HG03571 (cell line): ENCODE results near the gene PBX1.

Experiments used
- ATAC-seq: cut with Tn5 transposase; IDR thresholded peaks from one replicate; pipeline ENCODE4 v1.9.1; 2021; ENCODE audit not compliant: unreplicated experiment

The PBX1 gene

DNA sequence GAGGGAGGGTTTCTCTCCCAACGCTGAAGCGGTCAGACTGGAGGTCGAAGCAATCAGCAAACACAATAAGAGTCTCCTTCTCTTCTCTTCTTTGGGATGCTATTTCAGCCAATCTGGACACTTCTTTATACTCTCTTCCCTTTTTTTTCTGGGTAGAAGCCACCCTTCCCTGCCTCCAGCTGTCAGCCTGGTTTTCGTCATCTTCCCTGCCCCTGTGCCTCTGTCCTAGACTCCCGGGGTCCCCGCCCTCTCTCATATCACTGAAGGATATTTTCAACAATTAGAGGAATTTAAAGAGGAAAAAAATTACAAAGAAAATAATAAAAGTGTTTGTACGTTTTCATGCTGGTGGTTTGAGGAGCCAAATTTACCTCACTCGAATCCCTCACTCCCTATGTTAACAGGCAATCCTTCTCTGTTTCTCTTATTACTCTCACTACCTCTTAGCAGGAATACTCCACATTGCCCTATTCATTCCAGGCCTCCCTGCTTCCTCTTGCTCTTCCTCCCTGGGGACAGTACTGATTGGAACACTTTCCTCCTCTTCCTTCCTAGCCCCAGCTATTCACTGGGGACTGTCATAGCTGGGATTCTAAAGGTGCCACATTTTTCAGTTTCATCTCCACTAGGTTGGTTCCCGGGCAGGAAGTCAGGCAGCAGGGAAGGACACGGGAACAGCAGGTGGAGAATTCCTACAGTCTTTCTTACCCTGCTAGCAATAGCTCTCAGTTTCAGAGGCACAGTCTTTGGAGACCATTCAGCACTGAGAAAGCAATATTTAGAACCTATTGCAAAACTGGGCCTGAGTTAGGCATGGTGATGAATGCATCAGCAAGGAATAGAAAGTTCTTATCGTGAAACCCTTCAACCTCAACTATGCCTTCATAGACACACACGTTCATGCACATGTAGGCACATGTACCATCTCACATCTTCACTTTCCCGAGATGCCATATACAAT lies 288.0 kb downstream of the PBX1 start:
- ATAC-seq = no peak

DNA sequence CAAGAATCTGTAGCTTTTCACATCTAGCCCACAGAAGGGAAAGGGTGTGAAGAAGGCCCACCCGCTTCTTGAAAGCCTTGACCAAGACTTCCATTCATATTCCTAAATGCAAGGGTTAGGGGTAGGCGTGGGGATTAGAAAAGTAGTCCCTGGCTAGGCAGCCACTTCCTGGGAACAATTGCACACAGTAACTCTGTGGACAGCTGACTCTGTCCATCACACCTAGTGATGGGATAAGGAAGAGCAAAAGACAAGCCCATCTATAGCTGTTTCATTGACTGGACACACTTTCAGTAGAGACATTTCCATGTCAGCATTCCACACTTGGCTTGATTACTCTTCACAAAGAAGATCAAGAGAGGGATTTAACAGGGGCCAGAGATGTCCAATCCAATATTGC lies 294.2 kb downstream of the PBX1 start:
- no peak for ATAC-seq

DNA sequence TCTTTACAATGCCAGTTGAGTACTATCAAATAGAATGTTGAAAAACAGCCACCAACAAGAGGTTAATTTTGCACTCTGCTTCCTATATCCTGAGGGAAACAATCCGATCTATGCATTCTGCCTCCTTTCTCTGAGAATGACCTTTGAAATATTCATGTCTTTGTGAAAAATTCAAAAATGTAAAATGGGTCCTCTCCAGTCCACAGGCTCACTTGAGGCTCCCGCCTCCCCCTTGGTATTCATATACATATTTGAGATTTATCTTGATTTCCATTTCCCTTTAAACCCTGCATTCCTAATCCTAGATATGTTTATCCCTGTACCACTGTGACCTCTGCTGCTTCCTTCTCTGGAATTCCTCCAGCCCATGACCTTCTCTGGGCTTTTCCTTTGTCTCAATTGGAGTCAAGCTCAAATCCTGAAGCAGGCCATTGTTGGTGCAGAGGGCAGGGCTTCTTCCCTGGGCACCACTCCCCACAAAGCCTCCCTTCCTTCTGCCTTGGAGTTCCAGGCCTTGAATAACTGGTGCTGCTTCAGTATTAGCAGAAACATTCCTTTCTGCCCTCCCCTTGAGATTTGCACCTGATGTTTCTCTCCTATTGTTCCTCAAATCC lies 296.8 kb downstream of the PBX1 start:
- no peak for ATAC-seq

DNA sequence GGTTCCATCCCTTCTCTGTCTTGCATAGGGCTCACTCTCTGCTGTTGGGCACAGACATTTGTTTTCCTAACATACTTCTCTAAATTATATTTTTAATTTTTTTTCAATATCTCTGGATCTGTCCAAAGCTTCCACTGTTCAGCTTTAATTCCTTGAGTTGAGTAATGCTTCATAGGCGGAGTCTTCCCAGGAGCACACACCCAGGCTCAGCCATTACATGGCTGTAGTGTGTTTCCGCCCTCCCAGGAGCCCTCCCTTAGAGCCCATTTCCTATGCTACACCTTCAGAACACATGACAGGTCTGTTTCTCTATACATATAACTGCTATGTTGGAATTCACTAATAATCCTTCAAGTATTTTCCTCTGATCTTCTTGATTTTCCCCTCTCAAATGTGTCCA lies 297.4 kb downstream of the PBX1 start:
- no peak for ATAC-seq

DNA sequence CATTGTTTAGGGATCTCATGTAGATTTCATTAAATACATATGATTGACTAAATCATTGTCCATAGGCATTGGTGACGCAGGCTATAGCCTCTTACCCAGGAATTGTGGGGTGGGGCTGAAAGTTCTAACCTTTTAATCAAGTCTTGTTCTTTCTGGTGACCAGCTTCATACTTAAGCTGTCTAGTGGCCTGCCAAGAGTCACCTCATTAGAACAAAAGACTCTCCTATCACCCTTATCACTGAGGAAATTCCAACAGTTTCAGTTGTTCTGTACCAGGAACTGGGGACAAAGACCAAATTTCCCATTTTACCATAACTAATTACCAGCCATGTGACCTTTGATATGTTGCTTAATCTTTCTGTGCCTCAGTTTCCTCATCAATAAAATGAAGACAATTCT lies 298.5 kb downstream of the PBX1 start:
- ATAC-seq = no peak

DNA sequence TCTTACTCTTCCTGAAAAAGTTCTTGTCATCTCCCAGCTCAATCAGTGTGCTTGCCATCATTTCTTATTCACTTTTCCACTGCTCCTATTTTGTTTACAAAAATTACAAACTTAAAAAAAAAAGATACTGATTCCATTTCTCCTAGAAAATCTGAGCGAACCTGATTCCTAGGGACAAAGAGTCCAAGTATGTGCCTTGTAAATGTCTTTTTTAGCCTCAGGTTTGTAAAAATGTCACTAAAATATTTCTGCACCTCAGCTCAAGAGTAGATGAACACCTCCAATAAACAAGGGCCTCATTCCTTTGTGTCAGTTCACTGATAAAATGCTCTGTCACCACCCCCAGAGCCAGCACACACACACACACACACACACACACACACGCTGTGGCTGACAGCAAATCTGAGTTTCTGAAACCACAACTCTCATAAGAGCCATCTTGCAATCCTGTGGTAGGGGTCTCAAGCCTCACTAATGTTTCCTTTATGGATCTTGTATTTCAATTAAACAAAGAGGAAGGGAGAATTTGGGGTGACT lies 299.2 kb downstream of the PBX1 start:
- no peak for ATAC-seq

DNA sequence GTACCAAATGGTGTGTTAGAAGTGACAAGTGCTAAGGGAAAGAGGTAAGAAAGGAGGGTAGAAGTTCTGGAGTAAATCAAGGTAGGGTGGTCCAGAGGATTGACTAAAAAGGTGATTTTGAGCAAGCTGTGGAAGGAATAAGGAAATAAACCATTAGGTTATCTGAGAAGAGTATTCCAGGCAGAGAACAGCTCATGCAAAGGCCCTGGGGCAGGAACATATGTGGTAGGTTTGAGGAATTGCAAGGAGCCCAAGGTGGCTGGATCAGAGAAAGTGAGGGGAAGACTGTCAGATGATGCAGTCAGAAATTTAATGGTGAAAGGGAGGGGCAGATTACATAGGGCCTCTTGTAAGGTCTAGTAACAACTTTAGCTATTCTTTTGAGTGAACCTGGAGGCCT lies 302.6 kb downstream of the PBX1 start:
- no peak for ATAC-seq

DNA sequence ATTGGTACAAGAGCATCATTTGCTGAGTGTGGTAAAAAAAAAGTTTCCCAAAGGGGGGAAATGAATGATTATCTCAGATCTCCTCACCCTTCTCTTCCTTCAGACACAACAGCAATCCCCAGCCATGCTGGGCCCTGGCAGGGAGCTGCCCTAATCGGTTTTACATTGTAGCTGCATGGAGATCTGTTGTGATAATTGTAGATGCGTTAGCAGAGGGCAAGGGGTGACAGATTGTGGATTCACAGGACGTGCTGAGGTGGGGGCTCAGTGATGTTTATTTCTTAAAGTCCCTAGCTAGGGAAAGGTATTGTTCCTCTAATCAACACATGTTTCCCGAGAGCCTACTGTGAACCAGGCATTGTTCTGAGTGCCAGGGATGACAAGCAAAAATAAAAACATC lies 304.1 kb downstream of the PBX1 start:
- ATAC-seq = no peak

DNA sequence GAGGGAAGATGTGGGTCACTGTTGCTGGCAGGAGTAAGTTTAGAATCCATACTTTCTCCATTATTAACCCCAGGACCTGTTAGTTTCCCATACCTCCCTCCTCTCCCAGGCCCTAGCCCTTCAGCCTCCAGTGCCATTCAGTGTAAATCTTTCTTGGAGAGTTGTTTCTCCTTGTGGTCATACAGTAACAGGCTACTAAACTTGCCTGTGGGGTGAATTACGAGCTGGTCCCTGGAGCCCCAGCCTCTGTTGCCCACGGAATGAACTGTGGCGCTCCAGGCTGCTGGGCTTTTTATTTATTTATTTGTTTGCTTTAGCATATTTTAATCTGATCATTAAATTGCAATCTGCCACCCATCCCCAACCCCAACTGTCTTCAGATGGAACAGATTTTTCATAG lies 305.2 kb downstream of the PBX1 start:
- no peak for ATAC-seq

DNA sequence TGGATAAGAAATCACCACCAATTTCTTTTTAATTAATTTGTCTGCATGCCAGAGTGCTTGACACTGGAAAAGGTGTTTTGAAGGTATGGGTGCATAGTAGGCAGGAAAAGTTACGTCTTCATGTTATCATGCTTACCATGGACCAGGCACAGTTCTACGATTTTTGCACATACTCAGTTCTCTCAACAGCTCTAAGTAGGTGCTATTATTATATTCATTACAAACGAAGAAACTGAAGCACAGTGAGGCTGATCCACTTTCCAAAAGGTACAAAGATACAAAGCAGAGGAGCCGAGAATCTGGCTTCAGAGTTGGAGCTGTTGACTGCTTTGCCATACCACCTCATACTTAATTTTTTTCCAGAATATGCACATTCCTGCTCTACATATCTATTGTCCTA lies 306.4 kb downstream of the PBX1 start:
- no peak for ATAC-seq

DNA sequence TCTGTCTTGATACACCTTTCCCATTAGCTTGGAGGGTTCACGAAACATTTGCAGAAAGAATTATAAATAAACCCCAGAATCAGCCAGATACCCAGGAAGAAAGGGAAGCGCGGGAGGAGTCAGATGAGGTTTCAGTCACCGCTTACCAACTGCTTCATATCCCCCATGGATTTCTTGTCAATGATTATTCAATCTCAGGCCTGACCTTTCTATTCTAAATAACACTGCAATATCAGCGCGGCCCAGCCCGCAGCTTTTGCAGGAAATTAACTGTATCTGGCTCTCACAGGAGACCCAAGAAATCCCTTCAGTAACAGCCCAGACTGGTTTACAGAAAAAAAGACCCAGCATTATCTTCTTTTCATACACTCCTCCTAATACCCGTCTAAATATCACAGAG lies 308.6 kb downstream of the PBX1 start:
- no peak for ATAC-seq

DNA sequence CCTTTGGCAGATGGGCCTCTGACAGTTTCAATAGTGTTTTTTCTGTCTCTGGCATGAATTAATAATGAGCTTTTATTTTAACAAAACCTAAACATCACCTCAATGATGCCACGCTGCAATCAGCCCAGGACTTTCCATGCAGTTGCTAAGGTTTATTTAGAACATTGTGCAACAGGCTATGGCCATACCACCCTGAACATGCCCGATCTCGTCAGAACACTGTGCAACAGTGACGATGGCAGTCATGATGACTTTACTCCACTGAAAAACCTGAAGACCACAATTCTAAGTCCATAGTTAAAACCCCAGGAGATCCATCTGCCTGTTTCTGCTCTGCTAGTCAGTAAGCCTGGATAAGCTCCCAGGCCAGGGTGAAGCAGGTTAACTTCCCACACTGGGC lies 310.0 kb downstream of the PBX1 start:
- no peak for ATAC-seq

DNA sequence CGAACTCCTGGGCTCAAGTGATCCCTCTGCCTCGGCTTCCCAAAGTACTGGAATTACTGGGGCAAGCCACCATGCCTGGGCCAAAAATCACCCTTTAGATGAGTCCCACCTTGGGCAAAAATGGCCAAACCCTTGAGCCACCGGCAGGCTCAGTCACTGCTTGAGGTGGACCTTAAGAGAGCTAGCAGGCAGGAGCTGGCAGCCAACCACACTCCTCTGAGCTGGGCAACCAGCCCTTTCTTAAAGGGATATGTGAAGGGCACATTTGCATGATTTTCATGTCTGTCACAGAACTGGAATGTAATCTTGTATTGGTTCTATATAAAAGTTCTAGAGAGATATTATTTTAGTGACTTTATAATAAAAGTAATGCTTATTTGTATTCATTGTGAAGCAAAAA lies 316.5 kb downstream of the PBX1 start:
- ATAC-seq = no peak

DNA sequence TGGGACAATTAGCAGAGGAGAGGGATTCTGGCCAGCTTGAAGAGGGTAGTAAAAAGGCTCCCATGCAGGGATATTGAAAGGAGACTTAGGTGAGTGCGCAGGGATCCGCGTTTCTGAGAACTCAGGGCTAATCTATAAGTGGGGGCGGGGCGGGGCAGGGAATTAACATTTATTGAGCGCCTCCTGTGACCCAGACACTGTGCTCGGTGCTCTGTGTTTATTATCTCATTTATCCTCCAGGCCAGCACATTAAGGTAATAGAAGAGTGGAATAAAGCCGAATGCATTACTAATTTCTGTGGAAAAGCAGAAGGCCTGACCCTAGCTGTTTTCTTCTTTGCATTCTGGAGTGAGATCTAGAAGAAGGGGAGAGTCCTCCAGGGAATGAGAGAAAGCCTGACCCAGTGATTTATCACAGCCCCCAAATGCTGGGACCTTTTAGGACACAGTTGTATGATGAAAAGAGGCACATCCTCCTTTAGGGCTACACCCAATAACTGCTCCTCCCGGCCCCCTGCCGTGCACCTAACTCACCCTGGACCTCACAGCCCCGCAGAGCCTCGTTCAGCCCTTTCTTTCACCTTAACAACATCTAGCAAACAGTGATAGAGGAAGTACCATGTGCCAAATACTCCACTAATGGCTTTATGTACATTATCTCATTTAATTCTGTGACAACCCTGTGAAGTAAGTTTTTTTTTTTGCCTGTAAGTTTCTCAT lies 317.6 kb downstream of the PBX1 start:
- no peak for ATAC-seq

DNA sequence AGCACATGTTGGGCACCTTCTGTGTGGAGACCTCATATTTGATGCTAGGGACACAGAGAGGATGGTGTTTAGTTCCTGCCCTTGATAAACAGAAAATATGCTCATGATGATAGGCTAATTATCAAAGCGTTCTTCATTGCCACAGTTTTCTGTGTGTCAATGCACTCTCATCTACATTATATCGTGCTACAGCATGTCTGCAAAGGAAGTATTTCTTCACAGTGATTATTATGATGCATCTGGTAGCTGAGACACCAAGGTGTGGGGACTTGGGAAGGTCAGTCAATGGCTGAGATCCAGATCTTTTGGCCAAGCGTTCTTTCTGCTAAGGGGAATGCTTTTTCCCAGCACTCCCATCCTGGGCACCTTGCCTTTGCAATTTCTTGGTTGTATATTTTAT lies 321.2 kb downstream of the PBX1 start:
- ATAC-seq = no peak

DNA sequence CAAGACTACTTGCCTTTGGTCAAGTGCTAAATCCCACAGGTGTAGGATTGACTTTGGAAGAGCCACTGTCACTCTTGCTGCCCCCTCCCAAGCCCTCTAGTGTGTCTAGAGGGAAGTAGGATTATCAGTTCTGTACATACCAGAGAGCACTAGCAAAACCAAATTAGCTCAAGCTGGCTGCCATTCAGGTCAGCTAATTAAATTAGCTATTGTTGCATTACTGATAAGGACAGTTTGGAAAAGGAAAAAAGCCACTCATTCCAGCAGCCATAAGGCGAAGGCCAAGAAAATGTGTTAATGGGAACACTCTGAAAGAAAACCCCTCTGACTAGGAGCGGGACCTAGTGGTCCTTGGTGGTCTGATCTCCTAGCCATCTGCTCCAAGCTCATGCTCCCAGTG lies 321.7 kb downstream of the PBX1 start:
- no peak for ATAC-seq

DNA sequence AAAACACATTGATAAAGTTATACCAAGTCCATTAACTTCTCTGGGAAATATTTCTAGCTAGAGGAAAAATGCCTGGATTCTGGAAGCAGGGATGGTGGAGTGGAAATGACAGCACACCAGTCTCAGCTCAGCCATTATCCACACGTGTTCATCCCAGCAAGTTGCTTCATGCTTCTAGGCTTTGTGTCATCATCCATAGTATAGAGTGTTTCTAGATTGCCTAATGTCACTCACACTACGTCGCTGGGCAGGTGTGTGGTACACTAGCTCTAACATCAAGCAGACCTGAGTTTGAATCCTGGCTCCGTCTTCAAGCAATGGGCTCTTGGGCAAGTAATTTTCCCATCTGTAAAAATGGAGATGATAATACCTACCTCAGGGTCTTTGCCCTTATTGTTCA lies 326.3 kb downstream of the PBX1 start:
- no peak for ATAC-seq

DNA sequence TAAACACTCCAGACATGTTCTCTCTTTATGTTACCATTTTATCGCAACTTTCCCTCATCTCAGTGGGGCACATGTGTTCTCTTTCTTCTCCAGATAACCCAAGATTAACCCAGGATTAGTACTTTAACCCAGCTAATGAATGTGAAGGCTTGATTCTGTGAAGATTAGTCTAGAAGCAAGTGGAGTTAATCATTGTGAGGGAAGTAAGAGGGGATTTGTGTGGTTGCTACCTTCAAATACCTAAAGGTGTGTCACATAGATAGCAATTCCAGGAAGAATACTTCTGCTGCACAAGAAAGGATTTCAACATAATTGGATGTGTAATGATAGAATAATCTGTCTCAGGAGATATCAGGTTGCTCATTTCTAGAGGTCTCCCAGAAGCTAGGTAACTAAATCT lies 327.1 kb downstream of the PBX1 start:
- ATAC-seq = no peak

DNA sequence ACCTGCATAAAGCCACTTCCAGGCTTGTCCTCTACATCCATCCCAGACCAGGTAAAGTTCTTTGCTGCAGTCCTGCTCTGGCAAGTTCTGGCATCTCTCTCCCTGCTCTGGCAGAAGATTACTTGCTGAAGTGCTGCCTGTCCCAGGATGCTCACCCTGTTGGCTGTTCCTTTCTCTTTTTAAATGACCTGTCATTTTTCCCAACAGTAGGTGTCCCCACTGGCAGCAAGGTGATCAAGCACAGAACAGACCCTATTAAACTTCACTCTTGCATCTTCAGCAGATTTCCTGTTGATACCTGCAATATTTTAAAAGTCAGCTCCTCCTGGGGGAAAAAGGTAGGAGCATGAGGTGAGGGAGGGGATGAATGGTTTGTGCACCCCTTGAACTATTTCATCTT lies 332.6 kb downstream of the PBX1 start:
- ATAC-seq = no peak

DNA sequence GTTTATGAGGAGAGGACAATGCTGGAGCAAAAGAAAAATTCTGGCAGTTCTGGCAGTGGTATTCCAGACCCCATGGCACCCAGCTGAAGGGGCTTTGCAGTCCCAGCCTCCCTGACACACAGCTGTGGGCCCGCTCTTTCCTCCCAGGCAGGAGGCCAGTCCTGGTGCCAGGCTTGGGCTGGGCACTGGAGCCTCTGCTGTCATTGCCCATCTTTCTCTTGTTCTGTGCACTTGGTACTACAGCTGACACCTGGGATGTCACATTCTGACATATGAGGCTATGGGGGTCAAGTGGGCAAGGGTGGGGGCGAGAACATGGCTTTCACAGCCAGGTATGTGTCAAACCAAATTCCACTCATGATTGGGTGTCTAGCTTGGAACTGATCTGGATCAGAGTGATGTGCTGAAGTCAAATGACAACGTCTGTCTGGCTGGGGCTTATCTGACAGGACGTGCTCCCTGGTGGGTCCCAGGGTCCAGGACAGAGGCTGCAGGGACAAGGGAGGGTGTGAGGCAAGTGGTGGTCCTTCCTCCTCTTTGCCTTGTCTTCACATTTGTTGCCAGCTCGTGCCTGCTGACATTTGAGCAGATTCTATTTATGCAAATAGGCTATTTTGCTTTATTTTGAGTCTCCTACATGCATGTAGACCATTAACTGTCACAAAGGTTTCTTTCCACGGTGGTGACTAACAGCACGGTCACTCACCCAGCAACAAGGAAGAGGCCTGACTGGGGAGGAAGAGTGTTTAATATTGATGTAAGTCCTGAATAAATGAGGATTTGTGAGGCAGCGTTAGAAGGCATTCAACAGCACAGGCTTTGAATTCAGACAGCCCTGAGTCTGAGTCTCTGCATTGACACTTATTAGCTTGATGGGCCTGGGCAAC lies 336.3 kb downstream of the PBX1 start:
- no peak for ATAC-seq

DNA sequence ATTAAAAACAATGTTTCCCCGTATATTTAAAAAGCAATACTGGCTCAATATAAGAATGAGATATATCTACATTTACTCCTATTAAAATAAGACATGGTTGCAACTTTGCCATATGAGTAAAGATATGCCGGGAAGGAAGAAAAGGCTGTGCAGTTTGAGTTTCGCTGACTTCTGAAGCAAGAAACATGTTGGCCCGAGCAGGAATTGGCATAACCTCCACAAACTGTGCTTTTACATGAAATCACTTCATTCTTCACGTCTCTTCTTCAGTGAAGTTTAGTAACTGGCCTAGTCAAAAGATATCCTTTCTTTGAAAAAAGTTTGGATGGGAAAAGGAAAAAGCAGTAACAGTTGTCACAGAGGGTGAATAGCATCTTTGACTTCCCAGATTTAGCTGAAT lies 342.0 kb downstream of the PBX1 start:
- ATAC-seq = no peak
